Measurements from ENCODE around the gene RAB41. TPM values are rescaled to one million over a fixed set of nuclear protein-coding genes. Genes with fewer than 3 reads are reported as not detected.

RAB41 gene
- not detected in 2 replicates for total RNA-seq (2014; rRNA removed; shearing (Covaris generic))
- not detected in 2 replicates for total RNA-seq (2022)
- Bru-seq, nascent RNA = not detected
- not detected for BruChase-seq, experiment 1, labeled RNA remaining after a 6-hour chase
- BruChase-seq, experiment 2, labeled RNA remaining after a 2-hour chase = not detected
- long read RNA-seq = 0 reads

- Histone ChIP-seq H3K36me3 (ENCODE audit: insufficient read depth, low read length) (no peaks in the 10 kb centered on the region), H3K4me3 (ENCODE audit: low read depth, low read length, poor library complexity, severe bottlenecking) (no peak within 1 kb of the TSS), H3K4me1 (ENCODE audit: insufficient read depth, low read length, poor library complexity, severe bottlenecking) (no peaks in the 10 kb centered on the region), H3K27ac (ENCODE audit: low read depth, low read length, poor library complexity, severe bottlenecking) (no peak within 1 kb of the TSS), H3K4me2 (ENCODE audit: low read length) (no peak within 1 kb of the TSS), H3K9me3 (ENCODE audit: low read length) (no peaks in the 10 kb centered on the region), H3K79me2 (ENCODE audit: insufficient read depth, low read depth, low read length) (no peaks in the 10 kb centered on the region), H4K20me1 (ENCODE audit: insufficient read depth, low read length) (no peaks in the 10 kb centered on the region), H3K9me2 (ENCODE audit: insufficient read depth, low read length) (no peaks in the 10 kb centered on the region), H2AFZ (ENCODE audit: low read length) (no peak within 1 kb of the TSS)
- ChIA-PET POLR2A (no interaction called here), CTCF (ENCODE audit: unreplicated experiment) (no interaction called here)
- no peak for DNase-seq (ENCODE audit: low spot score)
- intact Hi-C loops (cut with micrococcal nuclease; ENCODE audit: unreplicated experiment) = no loop called here
- TF ChIP-seq CTCF (conservative IDR thresholded peaks at IDR 0.05; ENCODE audit: low read length) (no peak), EZH2phosphoT487 (IDR thresholded peaks at IDR 0.05; ENCODE audit: borderline replicate concordance, low read depth, low read length) (no peak)
- no TSS peak for BruUV-seq (replicated peaks)
These were observed at the start of gene RAB41 for GRCh38 chrX:70281951-70282350. RAB41 (plus strand) TSS chrX:70282172; CDS start chrX:70282218, 46 bp downstream.

GRCh38 chrX:70234355-70234754 lies 47.6 kb upstream of the RAB41 start, which contains the start of gene AWAT1:
AWAT1 (plus strand) TSS chrX:70234655; CDS start chrX:70234696, 41 bp downstream.
- no peaks in the 10 kb centered on the region for H3K36me3 ChIP-seq (ENCODE audit: insufficient read depth, low read length)
- no peaks in the 10 kb centered on the region for H3K9me2 ChIP-seq (ENCODE audit: insufficient read depth, low read length)
- intact Hi-C loops (cut with micrococcal nuclease; ENCODE audit: unreplicated experiment) = no loop called here
- no peak for DNase-seq (ENCODE audit: low spot score)
- POLR2A ChIA-PET = no interaction called here
- no peaks in the 10 kb centered on the region for H4K20me1 ChIP-seq (ENCODE audit: insufficient read depth, low read length)
- no peaks in the 10 kb centered on the region for H3K4me1 ChIP-seq (ENCODE audit: insufficient read depth, low read length, poor library complexity, severe bottlenecking)
- no peaks in the 10 kb centered on the region for H3K9me3 ChIP-seq (ENCODE audit: low read length)
- CTCF ChIA-PET (ENCODE audit: unreplicated experiment) = no interaction called here
- no peak within 1 kb of the TSS for H3K4me3 ChIP-seq (ENCODE audit: low read depth, low read length, poor library complexity, severe bottlenecking)
- no peak within 1 kb of the TSS for H3K4me2 ChIP-seq (ENCODE audit: low read length)
- BruUV-seq (replicated peaks) = no TSS peak
- no peak for TF ChIP-seq EZH2phosphoT487 (IDR thresholded peaks at IDR 0.05; ENCODE audit: borderline replicate concordance, low read depth, low read length)
- no peak for TF ChIP-seq CTCF (conservative IDR thresholded peaks at IDR 0.05; ENCODE audit: low read length)
- H3K27ac ChIP-seq (ENCODE audit: low read depth, low read length, poor library complexity, severe bottlenecking) = no peak within 1 kb of the TSS
- H3K79me2 ChIP-seq (ENCODE audit: insufficient read depth, low read depth, low read length) = no peaks in the 10 kb centered on the region
- H2AFZ ChIP-seq (ENCODE audit: low read length) = no peak within 1 kb of the TSS

- H3K4me3 ChIP-seq (ENCODE audit: low read depth, low read length, poor library complexity, severe bottlenecking) = no peak overlapping the region
- H3K4me2 ChIP-seq (ENCODE audit: low read length) = no peak overlapping the region
- no peak overlapping the region for H2AFZ ChIP-seq (ENCODE audit: low read length)
- H3K4me1 ChIP-seq (ENCODE audit: insufficient read depth, low read length, poor library complexity, severe bottlenecking) = no peaks in the 10 kb centered on the region
- H3K79me2 ChIP-seq (ENCODE audit: insufficient read depth, low read depth, low read length) = no peaks in the 10 kb centered on the region
- BruUV-seq (replicated peaks) = no TSS peak
- H3K36me3 ChIP-seq (ENCODE audit: insufficient read depth, low read length) = no peaks in the 10 kb centered on the region
- no peak for DNase-seq (ENCODE audit: low spot score)
- POLR2A ChIA-PET = no interaction called here
- TF ChIP-seq EZH2phosphoT487 (IDR thresholded peaks at IDR 0.05; ENCODE audit: borderline replicate concordance, low read depth, low read length) (no peak), CTCF (conservative IDR thresholded peaks at IDR 0.05; ENCODE audit: low read length) (no peak)
- no peaks in the 10 kb centered on the region for H3K9me3 ChIP-seq (ENCODE audit: low read length)
- CTCF ChIA-PET (ENCODE audit: unreplicated experiment) = no interaction called here
- H3K27ac ChIP-seq (ENCODE audit: low read depth, low read length, poor library complexity, severe bottlenecking) = no peak overlapping the region
- no peaks in the 10 kb centered on the region for H4K20me1 ChIP-seq (ENCODE audit: insufficient read depth, low read length)
- no peaks in the 10 kb centered on the region for H3K9me2 ChIP-seq (ENCODE audit: insufficient read depth, low read length)
- intact Hi-C loops (cut with micrococcal nuclease; ENCODE audit: unreplicated experiment) = no loop called here
These were observed 41.2 kb upstream of the RAB41 start for GRCh38 chrX:70240751-70241150.
